Measurements from ENCODE around the gene C16orf46.

Gene C16orf46

DNA sequence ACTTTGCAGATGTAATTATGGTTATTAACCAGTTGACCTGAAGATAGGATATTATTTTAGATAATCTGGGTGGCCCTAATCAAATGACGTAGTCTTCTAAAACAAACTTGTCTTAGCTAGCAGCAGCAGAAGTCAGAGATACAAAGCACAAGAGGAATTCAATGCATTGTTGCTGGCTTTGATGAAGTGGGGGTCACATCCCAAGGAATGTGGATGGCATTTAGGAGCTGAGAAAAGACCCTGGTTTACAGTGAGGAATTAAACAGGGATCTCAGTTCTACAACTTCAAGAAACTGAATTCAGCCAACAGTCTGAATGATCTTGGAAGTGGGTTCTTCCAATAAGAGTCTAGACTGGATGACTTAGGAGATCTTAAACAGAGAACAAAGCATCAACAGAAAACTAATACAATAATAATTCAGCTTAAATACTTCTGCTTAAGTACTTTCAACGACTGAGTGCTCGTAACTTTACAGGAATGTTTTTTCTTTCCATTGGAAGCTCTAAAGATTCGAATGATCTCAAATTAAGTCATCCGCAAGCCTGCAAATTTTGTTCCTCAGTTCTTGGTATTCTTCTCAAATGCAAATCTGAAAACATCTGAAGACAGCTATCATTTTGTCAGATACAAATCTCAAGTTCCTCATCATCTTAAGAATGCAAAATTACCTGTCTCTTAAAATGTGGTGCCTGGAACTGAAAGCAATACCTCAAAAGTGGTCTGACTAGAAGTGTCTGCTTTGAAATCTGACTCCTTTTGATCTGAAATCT, 3.3 kb downstream of the C16orf46 start:
- DNase-seq, result no peak

GRCh38 chr16:81071805-81072204, 5.2 kb downstream of the C16orf46 start:
- no peak for DNase-seq

- no peak for DNase-seq
These were observed 6.1 kb downstream of the C16orf46 start for GRCh38 chr16:81070979-81071378.

DNA sequence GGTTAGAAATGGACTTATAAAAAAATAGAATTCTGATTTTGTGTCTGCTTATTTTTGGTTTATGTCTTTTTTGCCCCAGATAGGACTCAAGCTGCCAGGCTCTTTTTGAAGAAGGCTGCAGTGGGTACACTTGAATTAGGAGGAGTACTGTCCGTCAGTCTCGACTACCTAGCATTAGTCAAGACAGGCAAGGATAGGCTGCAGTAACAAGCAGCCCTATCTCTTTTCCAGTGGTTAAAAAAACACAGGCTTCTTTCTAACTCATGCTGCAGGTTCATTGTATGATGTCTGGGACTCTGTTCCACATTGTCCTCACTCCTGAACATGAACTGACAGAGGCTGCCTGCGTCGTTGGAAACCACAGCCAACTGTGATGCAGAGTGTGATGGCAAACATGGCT, 8.0 kb downstream of the C16orf46 start:
- DNase-seq, result no peak

- DNase-seq, result no peak
These were observed 9.9 kb downstream of the C16orf46 start for GRCh38 chr16:81067166-81067565.

DNA sequence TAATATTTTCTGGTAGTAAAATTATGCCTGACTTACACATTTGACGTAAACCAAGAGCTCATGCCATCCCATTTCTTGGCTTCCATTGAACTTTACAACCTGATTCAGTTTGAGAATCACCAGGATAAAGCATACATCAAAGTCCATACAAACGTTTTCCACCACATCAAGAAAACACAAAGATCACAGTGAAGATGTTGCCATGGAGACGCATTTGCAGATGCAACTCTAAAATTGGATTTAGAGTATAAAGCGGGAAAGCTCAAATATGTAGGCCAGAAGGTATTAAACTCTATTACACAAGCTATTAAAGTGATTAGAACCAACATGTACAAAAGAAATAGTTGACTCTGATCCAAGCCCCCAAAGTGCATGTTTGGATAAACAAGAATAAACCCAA, 10.4 kb downstream of the C16orf46 start:
- DNase-seq, result no peak

DNA sequence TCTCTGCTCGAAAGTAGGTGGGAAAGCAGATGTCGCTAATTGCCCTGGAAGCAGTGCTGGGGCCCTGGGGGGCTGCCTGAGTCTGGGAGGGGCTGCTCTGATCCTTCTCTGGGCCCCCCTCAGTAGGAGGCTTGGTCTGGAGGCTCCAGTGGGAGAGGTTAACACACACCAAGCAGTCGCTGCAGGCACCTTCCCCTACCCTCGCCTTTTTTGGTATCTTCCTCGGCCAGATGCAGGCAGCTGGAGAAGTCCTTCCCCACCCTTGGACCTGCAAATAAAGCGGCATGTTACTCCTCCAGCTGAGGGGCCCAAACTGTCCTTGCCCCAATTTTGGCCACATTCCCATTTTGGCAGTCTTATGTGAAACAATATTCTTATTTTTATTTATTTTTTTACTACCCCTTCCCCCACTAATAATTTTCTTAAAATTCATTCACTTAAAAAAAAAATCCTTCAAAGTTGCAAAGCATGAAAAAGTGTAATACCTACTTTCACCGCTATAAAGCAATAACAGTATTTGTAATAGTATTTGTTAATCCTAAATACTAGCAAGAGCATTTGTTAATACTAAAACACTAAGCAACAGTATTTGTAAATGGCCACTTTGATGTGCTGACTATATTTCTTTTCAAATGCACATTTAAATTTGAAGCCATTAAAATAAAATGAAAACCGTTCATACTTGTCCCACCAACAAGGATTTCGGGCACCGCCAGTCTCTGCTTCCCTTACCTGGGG, 15.0 kb downstream of the C16orf46 start:
- DNase-seq, result no peak

DNA sequence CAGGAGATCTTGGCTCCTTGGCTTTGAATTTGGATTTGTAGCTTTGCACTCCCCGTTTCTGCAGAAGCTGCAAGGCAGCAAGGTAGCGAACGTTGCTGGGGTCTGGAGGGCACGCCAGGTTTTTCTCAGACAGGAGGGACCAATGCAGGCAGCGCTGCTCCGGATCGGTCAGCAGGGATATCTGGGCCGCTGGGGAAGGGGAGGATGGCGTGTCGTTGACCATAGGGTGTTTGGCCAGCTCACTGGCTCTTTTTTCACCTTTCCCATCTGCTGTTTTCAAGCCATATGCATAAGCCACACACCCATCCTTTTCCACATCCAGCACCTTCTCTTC, 15.8 kb downstream of the C16orf46 start:
- DNase-seq, result no peak

- DNase-seq, result no peak
These were observed 16.3 kb downstream of the C16orf46 start for GRCh38 chr16:81060576-81061306.

DNA sequence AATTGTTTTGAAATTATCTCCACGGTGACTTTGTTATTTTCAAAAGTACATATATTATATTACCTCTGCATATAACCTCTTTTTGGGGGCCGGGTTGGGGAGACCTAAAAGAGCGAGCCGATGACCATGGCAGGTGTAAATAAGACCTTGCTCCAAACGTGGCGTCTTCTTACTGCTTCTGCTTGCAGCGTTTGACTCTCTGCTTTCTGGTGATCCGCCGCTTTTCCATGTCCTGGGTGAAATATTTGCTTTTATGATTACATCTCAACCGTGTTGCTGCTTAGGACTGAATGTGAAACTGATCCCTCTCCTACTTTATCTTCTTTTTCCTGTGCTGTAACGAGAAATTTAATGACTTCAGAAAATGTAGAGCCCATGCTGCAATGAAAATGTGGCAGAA, 23.3 kb downstream of the C16orf46 start:
- no peak for DNase-seq

DNA sequence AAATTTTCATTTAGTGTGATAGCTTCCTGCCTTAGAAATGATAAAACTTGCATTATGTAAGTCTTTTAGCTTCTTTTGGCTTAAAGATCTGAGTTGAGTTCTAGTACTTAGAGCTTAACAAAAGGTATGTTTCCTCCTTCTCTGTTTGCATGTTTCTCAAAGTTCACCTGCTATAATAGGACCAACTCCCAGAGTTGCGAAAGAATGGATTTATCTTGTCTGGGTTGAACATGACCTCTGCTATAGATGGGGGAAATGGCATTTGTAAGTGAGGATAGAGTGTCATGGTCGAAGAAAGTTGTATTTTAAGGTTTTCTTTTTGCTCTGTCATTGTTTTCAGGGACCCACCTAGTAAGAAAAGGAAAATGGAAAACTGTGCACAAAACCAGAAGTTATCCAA, 34.2 kb downstream of the C16orf46 start:
- DNase-seq, result no peak

- no peak for DNase-seq
These were observed 35.3 kb downstream of the C16orf46 start for GRCh38 chr16:81041696-81042095.

DNA sequence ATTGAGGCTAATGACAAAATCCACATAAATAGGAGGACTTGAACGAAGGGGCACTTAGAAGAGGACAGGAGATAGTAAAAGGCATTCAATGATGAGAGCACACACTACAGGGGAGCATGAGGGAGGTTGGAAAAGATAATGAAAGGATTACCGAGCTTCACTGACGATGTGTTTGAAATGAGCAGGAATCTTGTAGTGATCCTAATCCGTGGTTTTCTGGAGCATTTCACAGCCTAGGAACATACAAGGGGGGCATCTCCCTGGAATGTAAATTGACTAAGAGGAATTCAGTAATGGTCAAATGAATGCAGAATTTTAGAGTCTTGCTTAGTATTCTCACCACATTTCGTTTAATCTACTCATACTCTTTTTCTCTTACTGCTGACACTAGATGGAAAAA, 36.2 kb downstream of the C16orf46 start:
- DNase-seq, result no peak

GRCh38 chr16:81040131-81040530, 36.9 kb downstream of the C16orf46 start:
- no peak for DNase-seq

- no peak for DNase-seq
These were observed 40.2 kb downstream of the C16orf46 start for GRCh38 chr16:81036751-81037350.

GRCh38 chr16:81035975-81036750, 40.9 kb downstream of the C16orf46 start:
- DNase-seq, result peak; percentile 55

DNA sequence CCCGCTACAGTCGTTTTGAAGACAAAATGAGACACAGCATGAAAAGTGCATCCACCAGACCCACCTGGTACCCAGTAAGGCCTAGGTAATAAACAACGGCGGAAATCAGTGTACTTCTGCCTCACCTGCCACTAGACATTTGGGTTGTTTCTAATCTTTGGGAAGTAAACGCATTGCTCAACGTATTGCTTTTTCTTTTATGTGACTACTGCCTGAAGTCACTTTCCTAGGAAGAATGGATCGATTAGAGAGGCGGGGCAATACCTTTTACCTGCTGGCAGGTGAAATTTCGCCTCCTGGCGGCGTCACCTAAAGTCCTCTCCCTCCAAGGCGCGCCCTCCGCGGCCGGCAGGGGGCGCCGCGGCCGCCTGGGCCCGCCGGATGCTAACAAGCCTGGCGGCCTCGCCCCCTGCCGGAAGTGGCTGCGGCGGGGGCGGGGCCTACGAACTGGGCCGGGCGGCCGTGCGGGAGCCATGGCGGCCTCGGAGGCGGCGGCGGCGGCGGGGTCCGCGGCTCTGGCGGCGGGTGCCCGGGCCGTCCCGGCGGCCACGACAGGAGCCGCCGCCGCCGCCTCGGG, 41.6 kb downstream of the C16orf46 start, which contains the start of gene ATMIN:
ATMIN (plus strand) TSS at position 445 of the 577 bp plus-strand sequence; CDS start at position 474, 29 bp downstream.
- peak; percentile 90 for DNase-seq

DNA sequence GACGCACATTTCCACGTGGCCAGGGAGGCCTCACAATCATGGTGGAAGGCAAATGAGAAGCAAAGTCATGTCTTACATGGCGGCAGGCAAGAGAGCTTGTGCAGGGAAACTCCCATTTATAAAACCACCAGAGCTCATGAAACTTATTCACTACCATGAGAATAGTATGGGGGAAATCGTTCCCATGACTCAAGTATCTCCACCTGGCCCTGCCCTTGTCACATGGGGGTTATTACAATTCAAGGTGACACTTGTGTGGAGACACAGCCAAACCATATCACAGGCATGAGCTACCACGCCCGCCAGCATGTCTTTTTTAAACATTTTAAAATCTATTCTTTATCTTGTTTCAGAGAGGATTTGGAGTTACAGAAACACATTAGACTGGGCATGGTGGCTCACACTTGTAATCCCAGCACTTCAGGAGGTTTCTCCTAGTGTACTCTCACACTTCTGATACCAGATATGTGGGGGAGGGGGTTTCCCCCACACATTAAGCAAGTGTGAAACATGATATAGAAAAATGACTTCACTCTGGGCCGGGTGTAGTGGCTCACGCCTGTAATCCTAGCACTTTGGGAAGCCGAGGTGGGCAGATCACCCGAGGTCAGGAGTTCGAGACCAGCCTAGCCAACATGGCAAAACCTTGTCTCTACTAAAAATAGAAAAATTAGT, 47.0 kb downstream of the C16orf46 start:
- DNase-seq, result peak; percentile 49

DNA sequence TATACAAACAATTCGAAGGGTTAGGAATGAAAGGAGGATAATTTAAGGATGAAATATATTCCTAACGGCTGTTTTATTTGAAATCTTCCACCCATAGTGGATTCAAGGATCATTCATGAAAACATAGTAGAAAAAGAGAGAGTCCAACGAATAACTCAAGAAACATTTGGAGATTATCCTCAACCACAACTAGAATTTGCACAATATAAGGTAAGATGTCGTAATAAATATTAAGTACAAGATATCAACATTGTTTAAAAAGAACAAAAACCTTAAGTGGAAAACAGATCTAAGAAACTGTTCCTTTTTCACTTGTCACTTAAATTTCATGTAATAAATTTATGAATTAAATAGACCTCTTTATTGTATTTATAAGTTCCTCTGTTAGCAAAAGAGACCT, 50.6 kb downstream of the C16orf46 start:
- no peak for DNase-seq

DNA sequence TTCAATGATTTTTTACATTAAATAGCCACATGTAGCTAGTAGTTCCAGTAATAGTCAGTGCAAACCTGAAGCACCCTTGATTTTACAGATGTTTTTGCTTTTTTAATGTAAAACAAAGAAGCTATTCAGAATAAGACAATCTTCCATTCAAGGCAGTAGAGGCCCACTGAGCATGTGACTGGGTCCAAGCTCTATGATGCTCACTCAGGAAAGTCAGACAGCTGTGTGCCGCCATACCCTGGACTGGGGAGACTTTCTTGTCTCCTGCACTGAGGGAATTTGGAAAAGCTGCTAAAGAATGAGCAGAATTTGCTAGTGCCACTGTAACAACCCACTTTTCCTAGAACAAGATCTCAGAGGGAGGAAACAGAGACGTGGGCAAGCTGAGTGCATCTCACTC, 58.5 kb downstream of the C16orf46 start:
- no peak for DNase-seq

DNA sequence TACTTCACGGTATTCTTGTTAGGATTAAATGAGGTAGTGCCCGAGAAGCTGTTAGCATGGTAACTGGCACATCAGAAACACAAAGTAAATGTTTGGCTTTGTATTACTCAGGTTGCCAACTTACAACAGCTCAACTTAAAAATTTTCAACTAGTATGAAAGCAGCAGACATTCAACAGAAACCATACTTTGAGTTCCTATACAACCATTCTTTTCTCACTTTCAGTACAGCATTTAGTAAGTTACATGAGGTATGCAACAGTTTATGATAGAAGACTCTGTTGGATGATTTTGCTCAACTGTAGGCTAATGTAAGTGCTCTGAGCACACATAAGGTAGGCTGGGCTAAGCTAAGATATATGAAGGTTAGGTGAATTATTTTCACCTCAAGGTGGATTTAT, 62.4 kb downstream of the C16orf46 start:
- no peak for DNase-seq

DNA sequence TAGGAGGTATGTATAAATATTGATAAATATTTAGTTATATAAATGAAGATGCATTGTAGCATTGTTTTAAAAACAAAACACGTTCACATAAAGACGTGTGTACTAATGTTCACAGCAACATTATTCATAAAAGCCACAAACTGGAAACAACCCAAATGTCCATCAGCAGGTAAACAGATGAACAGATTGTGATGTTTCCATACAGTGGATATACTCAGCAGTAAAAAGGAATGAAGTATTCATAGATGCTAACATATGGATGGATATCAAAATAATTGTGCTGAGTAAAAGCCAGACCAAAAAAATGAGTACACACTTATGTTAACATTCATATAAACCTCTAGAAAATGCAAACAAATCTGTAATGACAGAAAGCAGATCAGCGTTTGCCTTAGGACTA, 64.1 kb downstream of the C16orf46 start:
- no peak for DNase-seq

Data from activated CD4-positive, alpha-beta T cell treated with anti-CD3 and anti-CD28 coated beads for 48 hours (primary cell).